ENCODE measurements around the gene ARMC10.

The ARMC10 gene

DNA sequence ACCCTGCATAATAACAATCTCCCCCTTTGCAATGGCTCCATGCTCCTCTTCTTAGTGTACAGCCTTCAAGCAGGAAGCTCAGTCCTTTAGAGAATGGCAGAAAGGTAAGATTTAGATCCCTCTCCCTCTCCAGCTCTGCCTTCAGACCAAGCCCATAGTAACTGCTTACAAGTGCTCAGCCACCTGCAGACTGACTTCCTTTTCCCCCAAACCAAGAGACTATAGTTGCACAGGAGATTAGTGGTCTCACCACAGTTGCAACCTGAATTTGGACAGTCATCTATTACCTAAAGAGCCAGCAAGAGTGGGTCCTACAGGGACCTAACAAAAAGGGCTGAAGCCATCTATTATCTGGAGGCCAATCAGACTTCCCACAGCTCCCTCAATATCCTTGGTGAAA lies 16.8 kb upstream of the ARMC10 start:
- no peak for TF ChIP-seq FOXM1 (IDR thresholded peaks at IDR 0.05; ENCODE audit: borderline replicate concordance, low read depth)
- no peak for TF ChIP-seq NFIC (IDR thresholded peaks at IDR 0.05)

GRCh38 chr7:103059471-103059870 lies 15.5 kb upstream of the ARMC10 start:
- TF ChIP-seq NFIC (IDR thresholded peaks at IDR 0.05) (no peak), EP300 (IDR thresholded peaks at IDR 0.05; ENCODE audit: borderline replicate concordance) (no peak), TCF12 (IDR thresholded peaks at IDR 0.05; ENCODE audit: low read depth) (no peak), TAF1 (IDR thresholded peaks at IDR 0.05; ENCODE audit: low read depth) (no peak), EGR1 (IDR thresholded peaks at IDR 0.05) (no peak), ZBTB7A (IDR thresholded peaks at IDR 0.05; ENCODE audit: low read depth) (no peak), RAD21 (IDR thresholded peaks at IDR 0.05; ENCODE audit: low read depth) (no peak), CEBPB (IDR thresholded peaks at IDR 0.05) (no peak)

DNA sequence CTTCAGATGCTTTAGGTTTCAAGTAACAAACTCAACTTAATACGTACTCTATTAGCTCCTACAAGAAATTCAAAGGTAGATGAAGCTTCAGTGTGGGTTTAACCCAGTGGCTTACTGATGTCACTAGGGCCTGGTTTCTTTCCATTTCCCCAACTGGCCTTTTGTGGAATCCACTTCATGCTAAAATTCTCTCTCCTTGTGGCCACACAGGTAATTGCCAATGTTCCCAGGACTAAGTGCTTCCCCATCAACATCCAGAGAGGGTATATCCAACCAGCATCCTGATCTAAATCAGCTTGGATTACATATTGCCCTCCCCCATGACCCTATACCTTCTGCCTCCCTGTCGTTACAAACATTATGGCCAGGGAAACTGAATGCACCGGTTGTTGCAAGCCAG lies 11.0 kb upstream of the ARMC10 start:
- TF ChIP-seq RAD21 (IDR thresholded peaks at IDR 0.05; ENCODE audit: low read depth) (no peak), YY1 (IDR thresholded peaks at IDR 0.05; ENCODE audit: low read depth) (no peak)

DNA sequence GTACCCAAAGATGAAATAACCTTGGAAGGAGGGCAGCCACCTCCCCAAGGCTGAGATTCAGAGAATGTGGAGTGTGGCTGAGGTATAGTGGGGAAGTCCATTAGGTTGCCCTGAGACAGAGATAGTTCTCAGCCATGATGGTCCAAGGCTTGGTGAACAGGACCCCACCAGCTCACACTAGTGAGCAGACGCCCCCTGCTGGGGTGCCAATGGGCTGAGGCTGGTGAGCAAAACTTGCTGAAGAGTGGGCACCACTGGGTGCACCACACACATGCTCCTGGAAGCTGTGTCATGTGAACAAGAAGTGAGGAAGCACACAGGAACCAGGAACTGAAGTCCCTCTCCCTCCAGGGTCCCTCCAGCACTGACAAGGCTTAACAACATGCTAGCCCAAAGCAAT lies 9.3 kb upstream of the ARMC10 start:
- TF ChIP-seq EP300 (IDR thresholded peaks at IDR 0.05; ENCODE audit: borderline replicate concordance) (no peak), RAD21 (IDR thresholded peaks at IDR 0.05; ENCODE audit: low read depth) (peak; percentile 54)

DNA sequence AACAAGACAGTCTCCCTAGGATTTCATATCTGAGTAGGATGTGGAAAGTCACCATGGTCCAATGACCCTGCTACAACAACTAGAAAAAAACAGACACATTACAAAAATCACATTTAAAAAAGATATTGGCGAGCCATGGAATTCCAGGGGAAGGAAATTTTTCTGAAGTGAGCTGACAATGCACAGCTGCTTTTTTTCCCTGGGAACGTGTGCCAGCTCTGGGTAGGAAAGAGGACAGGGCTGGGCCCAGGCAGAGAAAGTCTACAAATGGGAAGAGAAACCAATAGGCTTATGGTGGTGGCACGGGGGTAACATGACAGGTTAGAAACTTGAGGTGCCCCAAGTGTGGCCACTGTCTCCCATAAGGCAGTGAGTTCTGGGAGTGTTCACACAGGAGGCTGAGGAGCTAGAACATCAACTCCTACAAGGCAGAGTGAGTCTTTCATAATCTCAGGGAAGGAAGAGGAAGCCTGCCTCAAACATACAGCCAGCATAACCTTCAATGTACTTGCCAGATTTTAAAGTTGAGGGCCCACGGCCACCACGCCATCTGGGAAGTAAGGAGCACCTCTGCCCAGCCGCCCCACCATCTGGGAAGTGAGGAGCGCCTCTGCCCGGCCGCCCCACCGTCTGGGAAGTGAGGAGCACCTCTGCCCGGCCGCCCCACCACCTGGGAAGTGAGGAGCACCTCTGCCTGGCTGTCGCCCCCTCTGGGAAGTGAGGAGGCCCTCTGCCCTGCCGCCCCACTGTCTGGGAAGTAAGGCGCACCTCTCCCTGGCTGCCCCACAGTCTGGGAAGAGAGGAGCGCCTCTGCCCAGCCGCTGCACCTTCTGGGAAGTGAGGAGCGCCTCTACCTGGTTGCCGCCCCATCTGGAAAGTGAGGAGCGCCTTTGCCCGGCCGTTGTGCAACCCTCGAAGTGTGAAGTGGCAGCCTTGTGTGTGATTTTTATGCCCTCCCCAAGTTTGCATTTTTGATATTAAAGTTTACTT lies 6.2 kb upstream of the ARMC10 start:
- TF ChIP-seq CEBPB (IDR thresholded peaks at IDR 0.05): no peak
- TF ChIP-seq ZBTB7A (IDR thresholded peaks at IDR 0.05; ENCODE audit: low read depth): no peak
- TF ChIP-seq, protein P1, sequence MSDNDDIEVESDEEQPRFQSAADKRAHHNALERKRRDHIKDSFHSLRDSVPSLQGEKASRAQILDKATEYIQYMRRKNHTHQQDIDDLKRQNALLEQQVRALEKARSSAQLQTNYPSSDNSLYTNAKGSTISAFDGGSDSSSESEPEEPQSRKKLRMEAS (IDR thresholded peaks at IDR 0.05): no peak
- no peak for TF ChIP-seq EP300 (IDR thresholded peaks at IDR 0.05; ENCODE audit: borderline replicate concordance)
- no peak for TF ChIP-seq TAF1 (IDR thresholded peaks at IDR 0.05; ENCODE audit: low read depth)
- TF ChIP-seq CREB1 (IDR thresholded peaks at IDR 0.05; ENCODE audit: low read depth): no peak
- TF ChIP-seq NFIC (IDR thresholded peaks at IDR 0.05): no peak
- TF ChIP-seq, protein P2, sequence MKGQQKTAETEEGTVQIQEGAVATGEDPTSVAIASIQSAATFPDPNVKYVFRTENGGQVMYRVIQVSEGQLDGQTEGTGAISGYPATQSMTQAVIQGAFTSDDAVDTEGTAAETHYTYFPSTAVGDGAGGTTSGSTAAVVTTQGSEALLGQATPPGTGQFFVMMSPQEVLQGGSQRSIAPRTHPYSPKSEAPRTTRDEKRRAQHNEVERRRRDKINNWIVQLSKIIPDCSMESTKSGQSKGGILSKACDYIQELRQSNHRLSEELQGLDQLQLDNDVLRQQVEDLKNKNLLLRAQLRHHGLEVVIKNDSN (IDR thresholded peaks at IDR 0.05): no peak
- TF ChIP-seq FOXM1 (IDR thresholded peaks at IDR 0.05; ENCODE audit: borderline replicate concordance, low read depth): no peak
- TF ChIP-seq RAD21 (IDR thresholded peaks at IDR 0.05; ENCODE audit: low read depth): no peak
- no peak for TF ChIP-seq TCF12 (IDR thresholded peaks at IDR 0.05; ENCODE audit: low read depth)
- no peak for TF ChIP-seq TEAD4 (IDR thresholded peaks at IDR 0.05)
- no peak for TF ChIP-seq REST (IDR thresholded peaks at IDR 0.05; ENCODE audit: low read depth)

DNA sequence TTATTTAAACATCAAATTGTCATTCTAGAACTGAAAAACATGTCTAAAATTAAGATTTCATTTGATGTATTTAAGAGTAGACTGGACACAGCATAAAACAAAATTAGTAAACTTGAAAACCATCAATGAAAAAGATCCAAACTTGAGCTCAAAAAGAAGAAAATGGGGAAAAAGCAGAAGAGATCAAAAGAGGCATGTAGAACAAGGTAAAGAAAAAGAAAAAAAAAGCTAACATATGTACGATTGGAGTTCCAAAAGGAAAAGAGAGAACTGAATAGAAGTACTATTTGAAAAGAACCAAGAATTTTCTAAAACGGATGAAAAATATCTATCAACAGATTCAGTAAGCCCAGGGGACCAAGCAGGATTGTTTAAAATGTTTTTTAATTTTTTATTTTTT lies 3.9 kb upstream of the ARMC10 start:
- TF ChIP-seq RAD21 (IDR thresholded peaks at IDR 0.05; ENCODE audit: low read depth) (no peak), TCF12 (IDR thresholded peaks at IDR 0.05; ENCODE audit: low read depth) (no peak), CREB1 (IDR thresholded peaks at IDR 0.05; ENCODE audit: low read depth) (no peak), ZBTB7A (IDR thresholded peaks at IDR 0.05; ENCODE audit: low read depth) (no peak), CEBPB (IDR thresholded peaks at IDR 0.05) (no peak), FOXM1 (IDR thresholded peaks at IDR 0.05; ENCODE audit: borderline replicate concordance, low read depth) (no peak), TEAD4 (IDR thresholded peaks at IDR 0.05) (no peak), NFIC (IDR thresholded peaks at IDR 0.05) (no peak), EP300 (IDR thresholded peaks at IDR 0.05; ENCODE audit: borderline replicate concordance) (no peak), YY1 (IDR thresholded peaks at IDR 0.05; ENCODE audit: low read depth) (no peak), REST (IDR thresholded peaks at IDR 0.05; ENCODE audit: low read depth) (no peak)
- TF ChIP-seq, protein P2 (IDR thresholded peaks at IDR 0.05): no peak

Data from Ishikawa (cell line).